Middle frontal gyrus (tissue), 1 donor: ENCODE measurements around the gene MAL.

Experiments used
- DNase-seq: peaks from one replicate; pipeline ENCODE4 v3.0.0-alpha.2; 2015; ENCODE audit warnings: low spot score; ENCODE audit errors: extremely low spot score

MAL gene

DNA sequence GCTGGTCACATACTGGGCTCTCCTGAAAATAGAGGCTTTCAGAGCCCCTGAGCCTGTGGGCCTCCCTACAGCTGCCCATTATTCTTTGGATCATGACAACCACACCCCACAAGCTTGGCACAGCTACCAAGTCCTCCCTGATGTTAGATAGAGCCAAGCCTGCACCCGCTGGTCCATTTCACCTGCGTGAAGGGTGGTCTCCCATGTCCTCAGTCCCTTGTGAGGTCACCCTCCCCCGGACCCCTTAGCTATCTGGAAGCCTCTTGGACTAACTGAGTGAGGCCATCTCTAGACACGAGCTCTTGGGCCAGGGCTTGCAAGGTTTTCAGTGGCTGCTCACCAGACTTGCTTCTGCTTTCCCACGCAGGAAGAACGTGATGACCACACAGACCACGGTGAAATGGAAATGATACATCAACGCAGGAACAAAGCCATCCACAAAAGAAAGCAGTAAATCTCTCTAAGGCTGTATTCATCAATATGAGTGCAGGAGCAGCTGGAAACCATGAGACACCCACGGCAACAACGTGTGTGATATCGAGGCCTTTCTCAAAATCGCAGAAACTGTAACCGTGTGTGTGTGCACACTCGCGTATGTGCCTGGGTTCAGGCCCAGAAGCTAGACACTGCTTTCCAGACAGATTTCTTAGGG lies 10.1 kb upstream of the MAL start:
- no peak for DNase-seq

DNA sequence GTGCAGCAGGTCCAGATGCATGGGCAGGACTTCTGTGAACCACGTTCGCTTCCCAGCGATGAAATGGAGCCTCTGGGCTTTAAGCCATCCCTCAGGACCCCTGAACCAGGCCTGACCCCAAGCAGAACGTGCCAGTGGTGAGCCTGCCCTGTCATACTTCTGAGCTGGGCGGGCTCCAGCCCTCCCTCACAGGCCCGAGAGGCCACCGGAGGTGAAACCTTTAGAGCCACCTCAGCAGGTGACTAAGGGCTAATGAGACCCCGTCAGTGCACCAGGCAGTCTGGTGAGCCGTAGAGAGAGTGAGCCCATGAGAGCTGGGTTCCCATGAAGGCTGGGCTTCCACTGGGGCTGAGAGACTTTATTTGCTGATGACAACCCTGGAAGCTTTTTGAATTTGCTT lies 8.9 kb upstream of the MAL start:
- no peak for DNase-seq

GRCh38 chr2:95017071-95017501 lies 8.4 kb upstream of the MAL start:
- DNase-seq: no peak

GRCh38 chr2:95017836-95018235 lies 7.7 kb upstream of the MAL start:
- no peak for DNase-seq

GRCh38 chr2:95018301-95018700 lies 7.2 kb upstream of the MAL start:
- DNase-seq: no peak

DNA sequence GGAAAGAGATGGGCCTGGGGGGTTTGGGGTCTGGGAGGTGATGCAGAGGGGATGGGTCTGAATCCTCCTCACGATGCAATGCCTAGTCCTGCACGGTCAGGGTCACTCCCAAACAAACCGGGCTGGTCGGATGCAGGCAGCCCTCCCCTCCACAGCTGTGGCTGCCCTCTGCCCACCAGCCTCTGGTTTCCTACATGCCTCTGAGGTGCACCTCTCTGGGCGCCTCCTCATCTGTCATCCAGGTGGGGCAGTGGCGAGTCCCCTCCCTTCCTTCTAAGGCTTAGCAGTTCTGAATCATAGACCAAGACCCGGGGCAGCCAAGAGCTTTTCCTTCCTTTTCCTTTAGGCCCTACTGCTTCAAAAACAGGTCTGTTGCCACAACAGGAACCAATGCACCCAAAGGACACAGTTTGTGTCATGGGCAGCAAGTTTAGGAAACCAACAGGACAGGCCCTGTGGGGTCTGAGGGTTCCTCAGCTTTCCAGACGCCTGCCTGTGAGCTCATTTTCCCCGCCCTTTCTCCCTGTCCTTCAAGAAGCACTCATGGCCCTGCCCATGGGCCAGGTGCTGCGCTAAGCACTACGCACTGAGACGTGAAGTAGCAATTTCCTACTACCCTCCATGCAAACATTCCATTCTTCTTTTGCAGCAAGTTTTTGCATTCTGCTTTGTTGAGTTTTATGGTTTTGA lies 6.5 kb upstream of the MAL start:
- no peak for DNase-seq

DNA sequence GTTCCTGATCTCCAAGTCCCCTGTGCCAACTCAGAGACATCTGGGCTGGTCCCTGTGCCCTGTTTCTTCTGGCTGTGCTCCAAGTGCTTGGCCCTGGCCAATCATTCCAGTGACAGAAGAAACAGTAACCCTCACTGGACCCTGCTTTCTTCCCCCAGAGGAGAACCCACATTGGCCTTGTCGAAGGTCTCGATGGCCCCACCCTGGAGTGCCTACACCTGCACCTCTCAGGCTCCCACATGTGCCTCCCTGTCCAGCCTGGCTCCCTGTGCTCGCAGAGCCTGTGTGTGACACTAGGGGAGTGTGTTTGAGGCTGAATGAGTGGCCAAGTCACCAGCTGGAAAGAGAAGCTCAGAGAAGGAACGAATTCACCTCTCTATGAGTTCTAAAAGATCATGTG lies 5.9 kb upstream of the MAL start:
- no peak for DNase-seq

- no peak for DNase-seq
These were observed 5.1 kb upstream of the MAL start for GRCh38 chr2:95020275-95021022.

DNA sequence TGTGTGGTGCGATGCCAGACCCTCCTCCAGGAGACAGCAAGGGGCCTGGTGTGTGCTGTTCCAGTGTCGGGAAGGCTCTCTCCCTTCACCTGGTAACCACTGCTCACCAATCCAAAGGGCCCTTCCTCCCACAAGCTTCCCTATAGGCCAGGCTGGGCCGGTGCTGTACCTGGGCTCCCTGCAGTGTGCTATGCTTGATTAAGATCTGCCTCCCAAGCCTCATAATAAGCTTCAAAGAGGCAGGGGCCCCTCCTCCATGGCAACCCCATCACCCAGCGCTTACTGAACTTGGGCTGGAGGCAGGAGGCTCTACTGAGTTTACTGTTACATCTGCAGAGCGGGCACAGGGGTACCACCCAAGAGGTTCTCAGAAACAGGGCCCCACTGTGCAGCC lies 4.5 kb upstream of the MAL start:
- DNase-seq: no peak

GRCh38 chr2:95021847-95022246 lies 3.7 kb upstream of the MAL start:
- no peak for DNase-seq

- DNase-seq: peak; percentile 79
These were observed 2.9 kb upstream of the MAL start for GRCh38 chr2:95022309-95023221.

GRCh38 chr2:95023222-95023597 lies 2.3 kb upstream of the MAL start:
- DNase-seq: no peak

- peak; percentile 37 for DNase-seq
These were observed 1.1 kb upstream of the MAL start for GRCh38 chr2:95024371-95024770.

DNA sequence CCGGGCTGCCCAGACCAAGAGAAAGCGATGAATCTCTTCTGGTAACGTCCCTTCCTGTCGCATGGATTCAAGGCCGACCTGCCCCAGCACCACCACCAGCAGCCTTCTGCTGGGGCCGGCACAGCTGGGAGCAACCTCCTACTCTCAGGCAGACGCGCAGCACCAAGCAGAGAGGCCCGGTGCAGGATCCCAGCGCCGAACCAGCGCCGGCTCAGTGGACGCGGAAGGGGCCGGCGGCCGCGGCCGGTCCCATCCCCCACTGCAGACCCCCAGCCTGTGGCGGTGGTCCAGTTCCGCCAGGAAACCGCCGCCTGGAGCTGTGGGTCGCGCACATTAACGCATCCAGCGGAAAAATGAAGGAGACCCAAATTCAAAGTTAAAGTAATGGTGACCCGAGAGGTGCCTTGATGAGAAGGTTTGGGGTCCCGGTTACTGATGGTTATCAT lies 525 bp upstream of the MAL start:
- DNase-seq: no peak

- DNase-seq: no peak
These were observed 1.2 kb downstream of the MAL start for GRCh38 chr2:95026471-95027368.

GRCh38 chr2:95027369-95027720 lies 1.8 kb downstream of the MAL start:
- DNase-seq: no peak

DNA sequence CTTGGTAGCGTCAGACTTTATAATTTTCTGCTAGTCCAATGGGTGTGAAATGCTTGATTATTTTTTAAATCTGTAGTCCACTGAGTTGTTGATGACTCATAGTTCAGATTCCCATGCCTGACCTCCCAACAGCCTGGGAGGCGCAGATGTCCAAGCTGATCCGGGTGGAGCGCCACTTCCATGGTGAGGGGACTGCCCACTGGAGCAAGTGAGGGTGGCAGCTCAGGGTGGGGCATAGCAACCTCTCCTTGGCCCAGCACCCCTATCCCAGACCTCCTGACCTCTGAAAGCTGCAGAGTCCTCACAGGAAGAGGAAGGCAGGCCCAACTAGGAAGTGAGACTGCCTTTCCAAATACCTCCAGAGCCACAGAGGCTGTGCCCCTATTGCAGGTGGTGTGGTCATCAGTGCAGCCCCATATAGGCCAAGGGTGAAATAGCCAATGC lies 4.4 kb downstream of the MAL start:
- DNase-seq: no peak

- DNase-seq: no peak
These were observed 5.0 kb downstream of the MAL start for GRCh38 chr2:95030496-95030895.

GRCh38 chr2:95031076-95031725 lies 5.7 kb downstream of the MAL start:
- no peak for DNase-seq

DNA sequence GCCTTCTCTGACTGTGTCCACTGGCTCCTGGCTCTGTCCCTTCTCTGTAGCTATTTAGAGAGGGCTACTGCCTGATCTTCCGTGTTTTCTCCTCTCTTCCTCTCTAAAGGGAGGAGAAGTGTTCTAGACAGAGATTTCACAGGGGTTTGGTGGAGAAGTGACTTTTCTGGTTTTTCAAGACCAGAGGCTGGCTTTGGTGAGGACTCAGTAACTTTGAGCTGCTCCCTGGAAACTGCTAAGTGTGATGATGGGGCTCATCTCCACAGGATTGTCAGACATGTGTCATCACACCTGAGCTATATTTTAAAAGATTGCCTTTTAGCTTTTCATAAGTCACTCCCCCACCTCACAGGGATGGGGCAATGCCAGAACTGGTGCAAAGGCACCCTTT lies 6.2 kb downstream of the MAL start:
- DNase-seq: no peak
